ENCODE measurements around the gene PLP1. TPM values are rescaled to one million over a fixed set of nuclear protein-coding genes. Genes with fewer than 3 reads are reported as not detected.
A peak's percentile ranks its signal among the peaks of the same experiment; 100 is the strongest.

PLP1 gene
- polyA plus RNA-seq, 2 of the 4 experiments (the other 2 are of a cell fraction) = not detected

GRCh38 chrX:103793545-103793940, 16.9 kb downstream of the PLP1 start:
- POLR2A ChIA-PET = no interaction called here
- CTCF ChIA-PET = interaction anchor here (0.7 kb wide), 1 partner anchor 20 kb away, joined by 3 read pairs; no protein-coding TSS in a partner anchor
- Histone ChIP-seq H3K4me3 (no peak overlapping the region), H3K27ac (no peak overlapping the region), H3K4me2 (no peak overlapping the region), H3K9me3 (no peaks in the 10 kb centered on the region), H3K4me1 (no peaks in the 10 kb centered on the region)
- ATAC-seq (no peak), FAIRE-seq (peak; percentile 7), DNase-seq (ENCODE audit: low read depth in 1 of 2, low spot score in 1 of 2) (no peak)
- WGBS (ENCODE audit: missing lambda C conversion rate) = 44% methylated on average over 2 of the region's 2 CpGs
- no peak for TF ChIP-seq HDAC2 (IDR thresholded peaks at IDR 0.05)
- TF ChIP-seq, protein P1, sequence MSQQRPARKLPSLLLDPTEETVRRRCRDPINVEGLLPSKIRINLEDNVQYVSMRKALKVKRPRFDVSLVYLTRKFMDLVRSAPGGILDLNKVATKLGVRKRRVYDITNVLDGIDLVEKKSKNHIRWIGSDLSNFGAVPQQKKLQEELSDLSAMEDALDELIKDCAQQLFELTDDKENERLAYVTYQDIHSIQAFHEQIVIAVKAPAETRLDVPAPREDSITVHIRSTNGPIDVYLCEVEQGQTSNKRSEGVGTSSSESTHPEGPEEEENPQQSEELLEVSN (IDR thresholded peaks at IDR 0.05; ENCODE audit: borderline replicate concordance, low read depth) = no peak
- TF ChIP-seq BHLHE40 (IDR thresholded peaks at IDR 0.05; ENCODE audit: low read depth, low read length) = no peak
- TF ChIP-seq TP53 (CRISPR knock-in tag; IDR thresholded peaks at IDR 0.05) = no peak
- no peak for TF ChIP-seq KDM5A (IDR thresholded peaks at IDR 0.05)
- no peak for TF ChIP-seq PHF8 (IDR thresholded peaks at IDR 0.05; ENCODE audit: borderline replicate concordance, low read depth)
- no peak for TF ChIP-seq NPAS2 (CRISPR knock-in tag; IDR thresholded peaks at IDR 0.05; ENCODE audit: borderline replicate concordance)
- TF ChIP-seq ZFP36 (IDR thresholded peaks at IDR 0.05; ENCODE audit: borderline replicate concordance, partially characterized antibody) = no peak
- TF ChIP-seq FOSB (CRISPR knock-in tag; IDR thresholded peaks at IDR 0.05) = no peak
- no peak for TF ChIP-seq REST (IDR thresholded peaks at IDR 0.05)
- TF ChIP-seq, protein P2, sequence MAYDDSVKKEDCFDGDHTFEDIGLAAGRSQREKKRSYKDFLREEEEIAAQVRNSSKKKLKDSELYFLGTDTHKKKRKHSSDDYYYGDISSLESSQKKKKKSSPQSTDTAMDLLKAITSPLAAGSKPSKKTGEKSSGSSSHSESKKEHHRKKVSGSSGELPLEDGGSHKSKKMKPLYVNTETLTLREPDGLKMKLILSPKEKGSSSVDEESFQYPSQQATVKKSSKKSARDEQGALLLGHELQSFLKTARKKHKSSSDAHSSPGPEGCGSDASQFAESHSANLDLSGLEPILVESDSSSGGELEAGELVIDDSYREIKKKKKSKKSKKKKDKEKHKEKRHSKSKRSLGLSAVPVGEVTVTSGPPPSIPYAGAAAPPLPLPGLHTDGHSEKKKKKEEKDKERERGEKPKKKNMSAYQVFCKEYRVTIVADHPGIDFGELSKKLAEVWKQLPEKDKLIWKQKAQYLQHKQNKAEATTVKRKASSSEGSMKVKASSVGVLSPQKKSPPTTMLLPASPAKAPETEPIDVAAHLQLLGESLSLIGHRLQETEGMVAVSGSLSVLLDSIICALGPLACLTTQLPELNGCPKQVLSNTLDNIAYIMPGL (CRISPR knock-in tag; IDR thresholded peaks at IDR 0.05; ENCODE audit: borderline replicate concordance) = no peak
- TF ChIP-seq, protein P3, sequence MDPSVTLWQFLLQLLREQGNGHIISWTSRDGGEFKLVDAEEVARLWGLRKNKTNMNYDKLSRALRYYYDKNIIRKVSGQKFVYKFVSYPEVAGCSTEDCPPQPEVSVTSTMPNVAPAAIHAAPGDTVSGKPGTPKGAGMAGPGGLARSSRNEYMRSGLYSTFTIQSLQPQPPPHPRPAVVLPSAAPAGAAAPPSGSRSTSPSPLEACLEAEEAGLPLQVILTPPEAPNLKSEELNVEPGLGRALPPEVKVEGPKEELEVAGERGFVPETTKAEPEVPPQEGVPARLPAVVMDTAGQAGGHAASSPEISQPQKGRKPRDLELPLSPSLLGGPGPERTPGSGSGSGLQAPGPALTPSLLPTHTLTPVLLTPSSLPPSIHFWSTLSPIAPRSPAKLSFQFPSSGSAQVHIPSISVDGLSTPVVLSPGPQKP (IDR thresholded peaks at IDR 0.05; ENCODE audit: low read depth, low read length) = no peak
- TF ChIP-seq CEBPB (IDR thresholded peaks at IDR 0.05) = no peak
- no peak for TF ChIP-seq ZSCAN20 (CRISPR knock-in tag; IDR thresholded peaks at IDR 0.05)
- TF ChIP-seq CHD2 (IDR thresholded peaks at IDR 0.05; ENCODE audit: low read length, partially characterized antibody) = no peak
- no peak for TF ChIP-seq MAFK (IDR thresholded peaks at IDR 0.05; ENCODE audit: partially characterized antibody)
- TF ChIP-seq JUN (IDR thresholded peaks at IDR 0.05) = no peak
- no peak for TF ChIP-seq HOXB13 (CRISPR knock-in tag; IDR thresholded peaks at IDR 0.05; ENCODE audit: low read depth)

DNA sequence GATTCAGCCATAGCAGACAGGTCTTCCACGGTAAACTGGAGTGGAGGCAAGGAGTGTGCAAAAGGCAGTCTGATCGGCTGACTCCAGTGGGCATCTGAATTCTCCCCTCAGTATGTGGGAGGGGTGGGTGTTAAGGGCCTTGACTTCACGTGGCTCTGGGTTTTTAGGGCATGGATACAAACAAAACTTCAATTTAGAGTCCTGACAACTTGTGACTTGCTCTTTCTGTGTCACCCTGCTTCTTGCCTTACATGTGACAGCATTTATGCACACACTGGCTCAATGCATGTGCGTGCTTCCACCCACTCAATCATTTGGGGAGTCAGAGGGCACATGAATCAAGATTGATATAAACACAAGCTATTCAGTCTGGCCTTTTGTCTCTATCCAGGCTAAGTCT, 17.5 kb downstream of the PLP1 start:
- no peak for DNase-seq (ENCODE audit: low read depth in 1 of 2, low spot score in 1 of 2)
- no peak for ATAC-seq
- H3K4me3 ChIP-seq = no peak overlapping the region
- H3K9me3 ChIP-seq = no peaks in the 10 kb centered on the region
- H3K27ac ChIP-seq = no peak overlapping the region
- no peaks in the 10 kb centered on the region for H3K4me1 ChIP-seq
- POLR2A ChIA-PET = no interaction called here
- H3K4me2 ChIP-seq = no peak overlapping the region
- WGBS (ENCODE audit: missing lambda C conversion rate) = 9% methylated on average over 4 of the region's 4 CpGs
- FAIRE-seq = no peak
- CTCF ChIA-PET = no interaction called here
- TF ChIP-seq ZFP36 (IDR thresholded peaks at IDR 0.05; ENCODE audit: borderline replicate concordance, partially characterized antibody) (no peak), ZSCAN20 (CRISPR knock-in tag; IDR thresholded peaks at IDR 0.05) (no peak), HES2 (IDR thresholded peaks at IDR 0.05) (no peak), TP53 (CRISPR knock-in tag; IDR thresholded peaks at IDR 0.05) (no peak), KDM1A (IDR thresholded peaks at IDR 0.05; ENCODE audit: low read depth) (no peak), HOXB13 (CRISPR knock-in tag; IDR thresholded peaks at IDR 0.05; ENCODE audit: low read depth) (no peak), PHF8 (IDR thresholded peaks at IDR 0.05; ENCODE audit: borderline replicate concordance, low read depth) (no peak), ZNF302 (CRISPR knock-in tag; IDR thresholded peaks at IDR 0.05) (no peak), RFX5 (IDR thresholded peaks at IDR 0.05) (no peak), CHD2 (IDR thresholded peaks at IDR 0.05; ENCODE audit: low read length, partially characterized antibody) (no peak), PBX3 (IDR thresholded peaks at IDR 0.05) (no peak), KDM5A (IDR thresholded peaks at IDR 0.05) (no peak), FOSB (CRISPR knock-in tag; IDR thresholded peaks at IDR 0.05) (no peak), MAFK (IDR thresholded peaks at IDR 0.05; ENCODE audit: partially characterized antibody) (no peak)
- TF ChIP-seq, protein P2 (CRISPR knock-in tag; IDR thresholded peaks at IDR 0.05; ENCODE audit: borderline replicate concordance) = no peak
- TF ChIP-seq, protein P4, sequence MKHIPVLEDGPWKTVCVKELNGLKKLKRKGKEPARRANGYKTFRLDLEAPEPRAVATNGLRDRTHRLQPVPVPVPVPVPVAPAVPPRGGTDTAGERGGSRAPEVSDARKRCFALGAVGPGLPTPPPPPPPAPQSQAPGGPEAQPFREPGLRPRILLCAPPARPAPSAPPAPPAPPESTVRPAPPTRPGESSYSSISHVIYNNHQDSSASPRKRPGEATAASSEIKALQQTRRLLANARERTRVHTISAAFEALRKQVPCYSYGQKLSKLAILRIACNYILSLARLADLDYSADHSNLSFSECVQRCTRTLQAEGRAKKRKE (CRISPR knock-in tag; IDR thresholded peaks at IDR 0.05; ENCODE audit: low read depth) = no peak

All from A549 (cell line).